ENCODE results near the gene NCOR1.
"Not testable (repeated sequence)": the region's sequence is repeated elsewhere in the genome, so short reads cannot be mapped to it uniquely, and the experiment has no call there.

NCOR1 gene

DNA sequence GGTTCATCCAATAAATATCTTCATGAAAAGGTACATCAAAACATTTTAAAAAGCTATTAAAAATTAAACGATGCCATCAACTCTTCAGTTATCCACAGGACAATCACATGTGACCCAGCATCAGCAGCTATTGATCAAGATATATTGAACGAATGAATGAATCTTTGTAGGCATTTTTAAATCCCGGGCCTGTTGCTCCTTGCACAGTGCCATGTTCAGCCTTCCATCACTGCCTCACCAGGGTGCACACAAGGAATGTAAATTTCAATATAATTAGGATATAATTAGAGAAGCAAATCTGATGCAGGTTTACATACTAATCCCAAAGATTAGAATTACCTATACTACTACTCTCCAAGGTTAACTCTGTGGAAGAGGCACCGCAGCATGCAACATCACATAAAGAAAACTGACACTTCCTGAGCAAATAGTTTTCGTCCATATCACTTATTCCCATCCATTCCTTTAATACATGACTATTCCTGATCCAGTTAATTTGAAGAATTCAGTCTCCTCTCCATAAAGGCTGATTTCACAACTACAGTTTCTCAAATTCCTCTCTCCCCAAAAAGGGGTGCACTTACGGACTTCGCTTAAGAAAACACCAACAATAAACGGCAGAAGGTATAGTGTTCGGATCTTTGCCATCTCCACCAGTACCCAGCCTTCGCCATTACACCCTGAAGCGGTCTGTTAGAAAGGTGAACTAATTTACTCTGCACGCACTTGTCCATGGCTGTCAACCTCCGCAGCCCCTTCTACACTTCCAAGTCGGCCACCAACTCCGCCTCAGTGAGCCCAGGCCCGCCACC, 938 bp downstream of the NCOR1 start:
- no peak for DNase-seq

DNA sequence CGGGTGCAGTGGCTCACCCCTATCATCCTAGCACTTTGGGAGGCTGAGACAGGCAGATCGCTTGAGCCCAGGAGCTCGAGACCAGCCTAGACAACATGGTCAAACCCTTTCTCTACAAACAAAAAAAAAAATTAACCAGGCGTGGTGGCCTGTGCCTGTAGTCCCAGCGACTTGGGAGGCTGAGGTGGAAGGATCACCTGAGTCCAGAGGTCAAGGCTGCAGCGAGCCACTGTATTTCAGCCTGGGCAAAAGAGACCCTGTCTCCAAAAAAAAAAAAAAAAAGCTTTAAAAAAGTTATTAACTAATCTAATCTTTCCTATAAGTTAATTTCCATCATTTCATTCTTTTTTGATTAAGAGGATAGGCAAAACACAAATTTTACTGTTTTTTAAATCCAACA, 2.5 kb downstream of the NCOR1 start:
- DNase-seq = no peak

DNA sequence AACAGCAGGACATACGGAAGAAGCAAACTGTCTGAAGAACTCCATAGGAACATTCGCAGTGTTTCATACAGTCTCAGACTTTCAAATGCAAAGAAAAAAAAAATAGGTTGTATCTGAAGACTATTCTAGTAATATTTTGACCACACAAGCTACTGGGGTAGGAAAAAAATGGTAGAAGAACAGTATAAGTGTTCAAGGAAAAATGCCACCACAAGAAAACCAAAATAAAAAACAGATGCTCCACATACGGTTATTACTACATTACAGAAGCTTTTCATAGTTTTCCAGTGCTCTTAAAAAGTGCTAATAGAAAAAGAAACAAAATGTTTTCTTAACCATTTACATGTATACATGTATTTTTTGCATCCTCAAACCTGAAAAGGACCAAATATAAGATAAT, 3.7 kb downstream of the NCOR1 start:
- DNase-seq = no peak

GRCh38 chr17:16204763-16205162, 10.6 kb downstream of the NCOR1 start:
- DNase-seq = not testable (repeated sequence)

DNA sequence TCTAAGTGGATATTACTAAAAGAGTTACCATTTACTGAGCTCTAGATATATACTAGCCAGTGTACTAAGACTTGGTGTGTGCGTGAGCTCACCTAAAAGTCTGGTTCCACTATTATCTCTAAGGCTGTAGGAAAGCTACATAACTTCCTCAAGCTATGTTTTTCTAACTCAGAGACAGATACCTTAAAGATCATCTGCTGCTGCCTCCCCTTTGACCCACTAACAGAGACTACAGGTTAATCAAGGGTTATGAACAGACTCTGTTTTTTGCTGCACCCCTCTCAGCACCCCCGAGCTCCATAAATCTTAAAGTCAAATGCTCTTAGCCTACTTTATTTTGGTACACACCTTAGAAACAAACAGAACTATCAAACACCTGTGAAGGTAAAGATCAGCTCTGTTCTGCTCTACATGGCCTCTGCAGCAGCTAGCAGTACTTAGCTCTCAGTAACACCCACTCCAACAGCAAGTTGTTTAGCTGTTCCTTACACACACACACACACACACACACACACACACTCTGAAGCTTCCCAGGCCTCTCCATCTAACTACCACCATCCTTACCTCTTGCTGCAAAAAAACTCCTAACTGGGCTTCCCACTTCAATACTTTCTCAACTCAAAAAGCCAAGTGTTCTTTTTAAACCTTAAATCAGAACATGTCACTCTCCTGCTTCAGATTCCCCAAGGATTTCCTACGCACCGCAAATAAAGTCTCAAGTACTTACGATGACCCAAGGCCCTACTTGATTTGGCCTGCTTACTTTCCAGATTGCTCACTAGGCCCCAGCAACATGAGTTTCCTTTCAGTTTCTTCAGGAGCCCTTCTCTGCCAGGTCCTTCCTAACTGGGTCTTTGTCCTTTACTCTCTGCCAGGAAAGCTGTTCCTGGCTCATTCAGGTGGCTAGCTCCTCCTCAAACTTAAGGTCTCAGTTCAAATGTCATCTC, 12.5 kb downstream of the NCOR1 start:
- not testable (repeated sequence) for DNase-seq

GRCh38 chr17:16201693-16202131, 13.6 kb downstream of the NCOR1 start:
- not testable (repeated sequence) for DNase-seq

DNA sequence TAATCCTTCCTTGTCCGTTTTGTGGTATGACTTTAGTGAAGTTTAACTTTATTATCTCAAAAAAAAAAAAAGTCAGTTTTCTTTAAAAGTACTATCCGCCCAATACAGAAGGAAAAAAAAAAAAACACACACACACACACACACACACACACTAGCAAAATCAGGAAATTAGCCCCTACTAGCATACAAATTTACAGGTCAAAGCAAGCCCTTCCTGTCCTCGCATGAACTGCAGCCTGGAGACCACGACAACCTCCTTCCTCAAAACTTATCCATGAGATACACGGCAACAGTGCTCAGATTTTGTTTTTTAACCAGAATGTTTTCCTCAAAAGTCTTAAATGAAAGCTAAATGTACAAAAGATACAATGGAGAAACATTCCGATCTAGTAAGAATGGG, 16.2 kb downstream of the NCOR1 start:
- DNase-seq = no peak

DNA sequence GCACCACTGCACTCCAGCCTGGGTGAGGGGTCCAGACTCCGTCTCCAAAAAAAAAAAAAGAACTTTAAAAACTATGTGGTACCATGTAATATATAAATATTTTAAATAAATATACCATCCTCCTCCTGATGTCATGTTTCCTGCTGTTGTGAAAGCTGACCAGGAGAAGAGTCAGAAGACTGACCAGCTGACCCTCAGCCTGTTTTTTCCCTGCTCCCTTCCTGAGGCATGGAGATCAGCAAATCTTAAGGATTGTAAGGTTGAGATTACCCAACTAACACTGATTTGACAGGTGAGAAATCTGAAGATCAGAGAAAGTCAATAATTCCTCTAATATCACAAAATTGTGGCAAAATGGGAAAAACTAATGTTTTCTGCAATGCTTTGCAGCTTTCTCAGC, 18.1 kb downstream of the NCOR1 start:
- DNase-seq = no peak

- DNase-seq = not testable (repeated sequence)
These were observed 21.0 kb downstream of the NCOR1 start for GRCh38 chr17:16194307-16194835.

- DNase-seq = no peak
These were observed 23.7 kb downstream of the NCOR1 start for GRCh38 chr17:16191604-16192003.

GRCh38 chr17:16190703-16191360, 24.5 kb downstream of the NCOR1 start:
- no peak for DNase-seq

GRCh38 chr17:16189791-16190348, 25.5 kb downstream of the NCOR1 start:
- DNase-seq = no peak

- DNase-seq = no peak
These were observed 27.7 kb downstream of the NCOR1 start for GRCh38 chr17:16187642-16188041.

GRCh38 chr17:16181581-16181980, 33.8 kb downstream of the NCOR1 start:
- no peak for DNase-seq

- DNase-seq = no peak
These were observed 36.5 kb downstream of the NCOR1 start for GRCh38 chr17:16178836-16179235.

GRCh38 chr17:16171613-16172012, 43.7 kb downstream of the NCOR1 start:
- DNase-seq = no peak

DNA sequence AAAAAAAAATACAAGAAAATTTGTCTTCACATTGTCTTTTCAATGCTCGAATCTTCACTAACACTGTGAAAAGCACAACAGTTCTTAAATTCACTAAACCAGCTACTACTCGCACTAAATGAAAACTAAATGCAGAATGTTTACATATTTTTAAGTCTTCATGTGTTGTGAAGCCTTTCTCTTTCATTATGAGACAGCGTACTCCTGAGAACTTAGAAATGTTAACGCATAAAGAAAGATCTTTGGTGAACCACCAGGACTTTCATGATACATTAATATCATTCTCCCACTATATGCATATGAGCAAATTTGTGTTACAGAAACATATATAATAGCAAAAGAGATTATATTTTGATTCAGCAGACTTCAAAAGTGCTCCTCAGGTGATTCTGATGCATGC, 48.6 kb downstream of the NCOR1 start:
- DNase-seq = not testable (repeated sequence)

DNA sequence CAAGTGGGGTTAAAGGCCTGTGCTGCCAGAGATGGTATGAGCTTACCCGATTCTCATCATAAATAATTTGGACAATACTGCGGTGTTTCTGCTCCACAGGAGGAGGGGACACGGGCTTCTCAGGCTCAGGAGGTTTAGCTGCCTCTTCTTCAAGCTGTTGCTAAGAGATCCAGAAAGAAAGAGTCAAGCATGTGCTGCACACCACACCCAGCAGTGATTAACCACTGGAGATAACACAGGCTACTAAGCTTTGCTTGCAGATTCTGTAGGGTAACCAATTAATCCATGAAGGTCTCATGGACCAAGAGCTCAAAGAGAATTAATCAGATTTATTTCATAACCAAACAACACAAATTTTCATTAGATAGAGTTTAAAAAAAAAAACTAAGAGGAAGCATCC, 56.6 kb downstream of the NCOR1 start:
- no peak for DNase-seq

DNA sequence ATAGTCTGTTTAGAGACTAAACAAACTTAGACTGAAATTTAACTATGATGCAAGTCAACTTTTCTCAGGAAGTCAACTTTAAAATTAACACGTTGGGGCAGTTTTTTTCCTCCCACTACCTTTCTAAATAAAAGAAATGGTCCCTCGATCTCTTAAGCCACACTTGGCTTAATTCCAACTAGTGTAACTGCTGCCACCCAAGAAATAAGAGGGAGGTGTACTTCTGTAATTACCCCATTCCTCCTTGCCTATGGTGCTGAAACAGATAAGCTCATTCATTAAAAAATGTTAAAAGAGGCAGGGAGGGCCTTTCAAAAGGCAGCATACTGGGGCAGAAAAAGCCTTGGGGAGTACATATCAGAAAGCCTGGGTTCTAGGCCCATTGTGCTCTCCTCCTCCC, 59.8 kb downstream of the NCOR1 start:
- no peak for DNase-seq

DNA sequence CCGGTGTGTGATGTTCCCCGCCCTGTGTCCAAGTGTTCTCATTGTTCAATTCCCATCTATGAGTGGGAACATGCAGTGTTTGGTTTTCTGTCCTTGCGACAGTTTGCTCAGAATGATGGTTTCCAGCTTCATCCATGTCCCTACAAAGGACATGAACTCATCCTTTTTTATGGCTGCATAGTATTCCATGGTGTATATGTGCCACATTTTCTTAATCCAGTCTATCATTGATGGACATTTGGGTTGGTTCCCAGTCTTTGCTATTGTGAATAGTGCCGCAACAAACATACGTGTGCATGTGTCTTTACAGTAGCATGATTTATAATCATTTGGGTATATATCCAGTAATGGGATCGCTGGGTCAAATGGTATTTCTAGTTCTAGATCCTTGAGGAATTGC, 63.0 kb downstream of the NCOR1 start:
- DNase-seq = not testable (repeated sequence)

DNA sequence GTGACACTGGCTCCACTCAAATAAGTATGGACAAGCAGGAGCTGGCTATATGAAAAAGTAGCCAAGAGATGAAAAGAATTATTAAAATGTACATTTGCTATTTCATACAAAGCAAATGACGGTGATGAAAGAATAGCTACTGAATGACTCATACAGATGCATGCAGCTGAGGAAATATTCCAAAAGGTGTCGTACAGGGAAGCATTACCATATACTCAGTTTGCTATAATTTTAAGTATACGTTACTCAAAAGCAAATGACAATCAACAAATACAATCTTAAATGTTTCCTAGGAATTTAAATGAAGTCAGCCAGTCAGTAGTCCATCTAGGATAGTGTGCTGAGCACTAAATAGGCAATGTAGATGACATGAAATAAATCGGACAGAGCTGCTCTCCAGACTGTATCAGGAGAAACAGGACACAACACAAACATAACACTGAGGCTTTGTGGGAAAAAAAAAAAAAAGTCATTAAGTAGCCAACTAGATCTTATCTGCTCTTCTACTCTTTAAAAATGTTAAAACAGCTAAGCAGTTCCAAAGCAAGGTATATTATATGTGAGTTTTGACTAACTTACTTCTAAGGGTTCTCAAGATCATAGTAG, 65.0 kb downstream of the NCOR1 start:
- DNase-seq = no peak

- DNase-seq = no peak
These were observed 66.7 kb downstream of the NCOR1 start for GRCh38 chr17:16148596-16148995.
